GM12865 (cell line): ENCODE measurements around the gene CEP112.

Source experiments
- DNase-seq: peaks from one replicate; pipeline ENCODE4 v3.0.0; 2010; ENCODE audit warnings: low read depth
- H3K4me3 ChIP-seq: 2 replicates; pipeline ENCODE4 v1.5.1; 2011; ENCODE audit warnings: mild to moderate bottlenecking, low read depth, low read length, control low read depth
- TF ChIP-seq, protein P1 (sequence below): IDR thresholded peaks from 2 replicates; pipeline ENCODE4 v1.5.1; 2011; ENCODE audit warnings: low read length, control low read depth, low read depth, inconsistent platforms; ENCODE audit not compliant: insufficient read depth; ENCODE audit errors: missing control alignments

The CEP112 gene

GRCh38 chr17:66056148-66056547 is 135.8 kb downstream of the CEP112 start:
- no peak for DNase-seq
- no peak overlapping the region for H3K4me3 ChIP-seq
- TF ChIP-seq, protein P1, sequence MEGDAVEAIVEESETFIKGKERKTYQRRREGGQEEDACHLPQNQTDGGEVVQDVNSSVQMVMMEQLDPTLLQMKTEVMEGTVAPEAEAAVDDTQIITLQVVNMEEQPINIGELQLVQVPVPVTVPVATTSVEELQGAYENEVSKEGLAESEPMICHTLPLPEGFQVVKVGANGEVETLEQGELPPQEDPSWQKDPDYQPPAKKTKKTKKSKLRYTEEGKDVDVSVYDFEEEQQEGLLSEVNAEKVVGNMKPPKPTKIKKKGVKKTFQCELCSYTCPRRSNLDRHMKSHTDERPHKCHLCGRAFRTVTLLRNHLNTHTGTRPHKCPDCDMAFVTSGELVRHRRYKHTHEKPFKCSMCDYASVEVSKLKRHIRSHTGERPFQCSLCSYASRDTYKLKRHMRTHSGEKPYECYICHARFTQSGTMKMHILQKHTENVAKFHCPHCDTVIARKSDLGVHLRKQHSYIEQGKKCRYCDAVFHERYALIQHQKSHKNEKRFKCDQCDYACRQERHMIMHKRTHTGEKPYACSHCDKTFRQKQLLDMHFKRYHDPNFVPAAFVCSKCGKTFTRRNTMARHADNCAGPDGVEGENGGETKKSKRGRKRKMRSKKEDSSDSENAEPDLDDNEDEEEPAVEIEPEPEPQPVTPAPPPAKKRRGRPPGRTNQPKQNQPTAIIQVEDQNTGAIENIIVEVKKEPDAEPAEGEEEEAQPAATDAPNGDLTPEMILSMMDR, result no peak

- DNase-seq, result no peak
- TF ChIP-seq, protein P1, result no peak
- no peak overlapping the region for H3K4me3 ChIP-seq
Measured at GRCh38 chr17:66054242-66054641, 137.7 kb downstream of the CEP112 start.

- DNase-seq, result no peak
- H3K4me3 ChIP-seq, result no peak overlapping the region
- TF ChIP-seq, protein P1, result no peak
Measured at GRCh38 chr17:66044083-66044482, 147.8 kb downstream of the CEP112 start.

DNA sequence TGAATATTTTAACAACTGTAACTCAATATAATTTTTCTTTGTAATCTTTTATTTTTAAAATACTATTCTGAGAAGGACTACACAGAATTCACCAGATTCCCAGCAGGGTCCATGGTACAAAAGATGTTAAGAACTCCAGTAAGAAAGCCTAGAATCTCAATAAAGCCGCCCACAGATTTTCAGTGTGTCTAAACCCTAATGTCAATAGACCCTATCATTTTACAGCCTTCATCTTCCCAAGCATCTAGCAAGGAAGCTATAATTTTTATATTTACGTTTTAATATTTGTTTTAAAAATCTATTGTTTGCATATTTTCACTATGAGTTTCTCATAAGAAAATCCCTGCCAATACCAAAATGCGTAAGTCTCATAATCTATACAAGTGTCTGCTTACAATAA is 148.5 kb downstream of the CEP112 start:
- DNase-seq, result no peak
- no peak overlapping the region for H3K4me3 ChIP-seq
- TF ChIP-seq, protein P1, result no peak

GRCh38 chr17:66040402-66040801 is 151.5 kb downstream of the CEP112 start:
- TF ChIP-seq, protein P1, result no peak
- DNase-seq, result no peak
- no peak overlapping the region for H3K4me3 ChIP-seq

DNA sequence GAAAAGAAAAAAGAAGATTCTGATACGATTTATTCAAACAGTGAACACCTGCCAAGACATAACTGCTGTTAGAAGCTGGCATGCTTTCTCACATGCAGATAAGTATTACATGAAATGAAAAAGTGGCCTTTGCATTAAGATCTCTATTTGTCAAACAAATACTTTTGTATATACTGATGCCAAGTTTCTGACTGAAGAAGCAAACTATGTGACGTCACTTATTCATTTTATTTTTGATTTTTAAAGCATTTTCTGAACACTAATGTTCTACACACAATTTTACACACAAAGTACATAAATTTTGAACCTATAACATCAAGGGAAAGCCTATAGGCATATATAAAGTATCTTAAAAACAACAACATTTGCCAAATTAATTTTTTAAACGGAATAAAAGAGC is 153.8 kb downstream of the CEP112 start:
- TF ChIP-seq, protein P1, result no peak
- DNase-seq, result no peak
- no peak overlapping the region for H3K4me3 ChIP-seq

DNA sequence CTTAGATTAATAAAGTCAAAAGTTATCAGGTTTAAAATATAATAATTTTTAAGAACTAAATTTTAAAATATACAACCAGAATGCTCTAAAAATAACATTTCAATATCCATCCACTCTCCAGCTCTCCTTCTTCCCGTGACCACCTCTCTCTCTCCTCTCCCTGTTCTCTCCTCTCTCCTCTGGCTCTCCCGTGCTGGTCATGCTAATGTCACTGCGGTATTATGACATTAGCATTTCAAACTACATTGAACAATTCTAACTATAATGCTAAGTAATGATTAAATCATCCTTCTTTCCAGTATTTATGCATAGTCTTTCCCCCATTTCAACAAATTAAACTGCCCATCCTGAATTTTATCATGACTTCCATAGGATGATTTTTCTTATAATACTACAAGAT is 154.7 kb downstream of the CEP112 start:
- H3K4me3 ChIP-seq, result no peak overlapping the region
- no peak for DNase-seq
- TF ChIP-seq, protein P1, result no peak
